Measurements from ENCODE around the gene ZNF582. TPM values are rescaled to one million over a fixed set of nuclear protein-coding genes. Genes with fewer than 3 reads are reported as not detected.
A peak's percentile ranks its signal among the peaks of the same experiment; 100 is the strongest.

Gene ZNF582
- total RNA-seq, 2 donors from 2014 or later: 1.1 to 1.4 TPM

DNA sequence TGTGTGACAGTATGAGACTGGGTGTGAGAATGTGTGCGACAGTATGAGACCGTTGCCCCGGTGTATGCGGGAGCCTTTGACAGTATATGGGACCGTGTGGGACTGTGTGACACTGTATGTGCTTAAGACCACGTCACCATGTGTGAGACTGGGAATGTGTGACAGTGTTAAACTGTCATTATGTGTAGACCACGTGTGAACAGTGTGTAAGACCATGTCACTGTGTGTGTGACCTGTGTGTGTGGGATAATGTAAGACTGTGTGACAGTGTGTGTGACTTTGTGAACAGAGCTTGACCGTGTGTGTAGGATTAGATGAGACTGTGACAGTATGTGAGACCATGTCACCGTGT, 11.3 kb upstream of the ZNF582 start:
- no peak for DNase-seq
- Histone ChIP-seq H3K4me1 (no peaks in the 10 kb centered on the region), H3K4me3 (peak overlapping the region; percentile 75), H3K27me3 (no peaks in the 10 kb centered on the region), H3K36me3 (no peaks in the 10 kb centered on the region), H3K9ac (ENCODE audit: low read depth in 2 of 2, low read length in 2 of 2) (peak overlapping the region in 1 of 2 donors; percentile 74), H3K9me3 (peaks cover 6% of the 10 kb centered on the region), H3K27ac (no peak overlapping the region)
- intact Hi-C loops (cut with DNase I): loop anchor here (10.0 kb wide), 1 partner anchor 190 kb away; the partner anchor contains the start of gene ZNF71
- TF ChIP-seq, protein P1, sequence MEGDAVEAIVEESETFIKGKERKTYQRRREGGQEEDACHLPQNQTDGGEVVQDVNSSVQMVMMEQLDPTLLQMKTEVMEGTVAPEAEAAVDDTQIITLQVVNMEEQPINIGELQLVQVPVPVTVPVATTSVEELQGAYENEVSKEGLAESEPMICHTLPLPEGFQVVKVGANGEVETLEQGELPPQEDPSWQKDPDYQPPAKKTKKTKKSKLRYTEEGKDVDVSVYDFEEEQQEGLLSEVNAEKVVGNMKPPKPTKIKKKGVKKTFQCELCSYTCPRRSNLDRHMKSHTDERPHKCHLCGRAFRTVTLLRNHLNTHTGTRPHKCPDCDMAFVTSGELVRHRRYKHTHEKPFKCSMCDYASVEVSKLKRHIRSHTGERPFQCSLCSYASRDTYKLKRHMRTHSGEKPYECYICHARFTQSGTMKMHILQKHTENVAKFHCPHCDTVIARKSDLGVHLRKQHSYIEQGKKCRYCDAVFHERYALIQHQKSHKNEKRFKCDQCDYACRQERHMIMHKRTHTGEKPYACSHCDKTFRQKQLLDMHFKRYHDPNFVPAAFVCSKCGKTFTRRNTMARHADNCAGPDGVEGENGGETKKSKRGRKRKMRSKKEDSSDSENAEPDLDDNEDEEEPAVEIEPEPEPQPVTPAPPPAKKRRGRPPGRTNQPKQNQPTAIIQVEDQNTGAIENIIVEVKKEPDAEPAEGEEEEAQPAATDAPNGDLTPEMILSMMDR (IDR thresholded peaks at IDR 0.05): no peak

DNA sequence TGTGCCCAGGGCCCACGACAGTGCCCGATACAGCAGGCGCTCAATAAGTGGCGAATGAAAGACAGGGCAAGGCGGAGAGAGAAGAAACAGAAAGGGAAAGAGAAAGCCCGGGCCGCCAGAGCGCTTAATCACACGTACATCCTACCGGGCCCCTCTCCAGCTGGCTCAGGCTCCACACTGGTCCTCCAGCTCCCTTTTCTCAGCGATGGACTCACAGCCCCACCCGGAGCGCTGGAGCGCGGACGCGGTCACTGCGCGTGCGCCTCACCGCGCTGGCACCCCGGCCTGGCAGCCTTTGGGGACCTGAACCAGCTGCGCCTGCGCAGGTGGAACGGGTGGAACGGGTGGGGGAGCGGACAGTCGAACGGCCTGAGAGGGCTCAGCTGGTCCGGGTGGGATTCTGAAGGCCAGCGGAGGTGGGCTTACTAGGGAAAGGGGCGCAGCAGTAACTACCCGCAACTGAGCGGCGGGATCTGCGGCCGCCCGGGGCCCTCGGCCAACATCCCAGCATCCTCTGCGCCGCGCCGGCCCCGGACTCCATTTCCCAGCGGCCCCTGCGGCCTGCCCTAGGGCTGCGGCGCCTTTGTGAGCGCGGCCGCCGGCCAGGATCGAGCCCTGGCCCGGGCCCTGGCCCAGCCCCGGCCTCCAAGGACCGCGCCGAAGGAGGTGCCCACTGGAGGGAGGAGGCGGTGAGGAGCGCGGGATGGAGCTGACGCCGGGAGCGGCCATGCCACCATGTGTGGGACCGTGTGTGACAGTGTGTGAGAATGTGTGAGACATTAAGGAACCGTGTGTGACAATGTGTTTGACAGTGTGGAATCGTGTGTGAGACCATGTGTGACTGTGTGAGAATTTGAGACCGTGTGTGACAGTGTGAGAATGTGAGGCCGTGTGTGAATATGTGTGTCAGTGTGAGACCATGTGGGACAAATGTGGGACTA, 10.7 kb upstream of the ZNF582 start, which contains the start of gene ZNF583:
TSS of gene ZNF583 (plus strand) at position 569 of the 941 bp plus-strand sequence. CDS start 2,783 bp downstream, outside the sequence.
- TF ChIP-seq, protein P1 (IDR thresholded peaks at IDR 0.05): no peak
- Histone ChIP-seq H3K4me3 (peak within 1 kb of the TSS; percentile 75), H3K36me3 (no peaks in the 10 kb centered on the region), H3K9ac (ENCODE audit: low read depth in 2 of 2, low read length in 2 of 2) (peak within 1 kb of the TSS; percentile 61 to 74), H3K27ac (peak within 1 kb of the TSS; percentile 91), H3K4me1 (no peaks in the 10 kb centered on the region), H3K9me3 (peaks cover 2% of the 10 kb centered on the region), H3K27me3 (no peaks in the 10 kb centered on the region)
- peak; percentile 94 for DNase-seq
- intact Hi-C loops (cut with DNase I): loop anchor here (10.0 kb wide), 1 partner anchor 191 kb away; the partner anchor contains the start of gene ZNF71

DNA sequence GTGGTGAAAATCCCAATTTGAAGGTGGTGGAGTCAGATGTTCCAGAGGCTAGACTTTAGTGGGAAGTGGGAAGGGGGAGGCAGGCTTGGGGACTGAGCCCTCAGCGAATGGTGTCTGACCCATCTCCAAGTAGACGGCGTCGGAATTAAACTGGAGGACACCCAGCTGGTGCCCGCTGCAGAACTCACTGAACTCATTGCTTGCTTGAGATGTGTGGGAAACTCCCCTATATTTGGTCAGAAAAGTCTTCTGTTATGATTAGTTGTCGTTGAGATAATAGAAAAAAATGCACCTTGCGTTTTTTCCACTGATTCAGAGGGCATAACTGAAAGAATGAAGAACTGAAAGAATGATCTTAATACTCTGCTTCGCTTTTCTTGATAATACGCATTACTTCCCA, 9.9 kb upstream of the ZNF582 start:
- H3K9me3 ChIP-seq: peaks cover 2% of the 10 kb centered on the region
- intact Hi-C loops (cut with DNase I): loop anchor here (10.0 kb wide), 1 partner anchor 192 kb away; the partner anchor contains the start of gene ZNF71
- DNase-seq: no peak
- H3K36me3 ChIP-seq: no peaks in the 10 kb centered on the region
- no peaks in the 10 kb centered on the region for H3K4me1 ChIP-seq
- peak overlapping the region; percentile 75 for H3K4me3 ChIP-seq
- H3K27me3 ChIP-seq: no peaks in the 10 kb centered on the region
- TF ChIP-seq, protein P1 (IDR thresholded peaks at IDR 0.05): no peak
- H3K9ac ChIP-seq (ENCODE audit: low read depth in 2 of 2, low read length in 2 of 2): peak overlapping the region; percentile 61 to 74
- peak overlapping the region; percentile 91 for H3K27ac ChIP-seq

DNA sequence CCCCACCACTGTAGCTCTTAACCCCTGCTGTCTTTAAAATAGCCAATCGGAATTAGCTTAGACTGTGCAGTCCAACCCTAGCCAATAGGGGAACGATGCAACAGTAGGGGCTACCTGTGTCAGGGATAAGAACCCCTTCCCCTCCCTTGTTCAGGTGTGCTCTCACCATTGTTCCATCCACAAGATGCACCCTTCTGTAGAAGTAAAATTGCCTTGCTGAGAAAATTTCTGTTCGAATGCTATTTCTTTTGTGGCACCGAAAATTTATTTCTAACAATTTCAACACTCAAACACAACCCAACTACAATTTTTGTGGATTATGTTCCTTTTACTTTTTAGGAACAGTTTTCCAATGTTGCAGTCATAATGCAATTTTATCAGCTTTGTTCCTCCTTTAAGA, 7.2 kb upstream of the ZNF582 start:
- Histone ChIP-seq H3K4me1 (no peaks in the 10 kb centered on the region), H3K9me3 (no peaks in the 10 kb centered on the region), H3K9ac (ENCODE audit: low read depth in 2 of 2, low read length in 2 of 2) (no peak overlapping the region), H3K27ac (no peak overlapping the region), H3K27me3 (no peaks in the 10 kb centered on the region), H3K36me3 (no peaks in the 10 kb centered on the region), H3K4me3 (no peak overlapping the region)
- intact Hi-C loops (cut with DNase I): loop anchor here (10.0 kb wide), 1 partner anchor 194 kb away; the partner anchor contains the start of gene ZNF71
- TF ChIP-seq, protein P1 (IDR thresholded peaks at IDR 0.05): no peak
- DNase-seq: no peak

DNA sequence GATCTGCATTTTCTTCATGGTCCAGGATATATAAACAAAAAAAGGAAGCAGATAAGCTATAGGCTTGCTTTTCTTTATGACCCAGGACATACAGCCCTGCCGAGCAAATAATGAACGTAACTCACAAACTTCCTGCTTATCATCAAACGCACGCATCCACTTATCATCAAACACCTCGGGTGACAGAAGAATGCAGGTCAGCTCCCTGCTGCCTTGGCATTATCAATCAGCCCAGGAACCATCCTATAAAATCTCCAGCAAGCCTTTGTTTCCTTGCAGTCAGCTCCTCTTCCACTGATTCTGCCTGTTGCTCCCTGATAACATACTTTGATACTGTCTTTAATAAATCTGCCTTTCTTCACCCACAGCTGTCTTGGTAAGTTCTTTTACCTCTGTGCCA, 5.5 kb upstream of the ZNF582 start:
- no peaks in the 10 kb centered on the region for H3K27me3 ChIP-seq
- H3K4me1 ChIP-seq: no peaks in the 10 kb centered on the region
- H3K9ac ChIP-seq (ENCODE audit: low read depth in 2 of 2, low read length in 2 of 2): no peak overlapping the region
- H3K9me3 ChIP-seq: no peaks in the 10 kb centered on the region
- no peak for DNase-seq
- intact Hi-C loops (cut with DNase I): loop anchor here (10.0 kb wide), 1 partner anchor 1756 kb away; the partner anchor contains the start of gene ZNF329
- H3K27ac ChIP-seq: no peak overlapping the region
- H3K4me3 ChIP-seq: no peak overlapping the region
- TF ChIP-seq, protein P1 (IDR thresholded peaks at IDR 0.05): no peak
- H3K36me3 ChIP-seq: no peaks in the 10 kb centered on the region

Measured in colonic mucosa (tissue), 4 donors.